ENCODE results near the gene NAA25. TPM values are rescaled to one million over a fixed set of nuclear protein-coding genes. Genes with fewer than 3 reads are reported as not detected.

Gene NAA25
- total and polyA plus RNA-seq, 9 of the 15 experiments (the other 6 are each of a cell fraction or from before 2014, with no cell fraction given) = 26.6 to 59.6 (median 48.9) TPM

- TF ChIP-seq ETV1 (tag; conservative IDR thresholded peaks at IDR 0.05; ENCODE audit: low read depth) (peak; percentile 81), CBX5 (IDR thresholded peaks at IDR 0.05; ENCODE audit: borderline replicate concordance, low read depth) (no peak), TOE1 (IDR thresholded peaks at IDR 0.05; ENCODE audit: borderline replicate concordance) (no peak), TOE1 (CRISPR knock-in tag; IDR thresholded peaks at IDR 0.05; ENCODE audit: borderline replicate concordance, low read depth) (no peak), ATF4 (CRISPR knock-in tag; IDR thresholded peaks at IDR 0.05) (no peak), NFRKB (IDR thresholded peaks at IDR 0.05; ENCODE audit: low read depth) (no peak), RB1 (IDR thresholded peaks at IDR 0.05; ENCODE audit: low read depth) (no peak), ZNF165 (CRISPR knock-in tag; IDR thresholded peaks at IDR 0.05; ENCODE audit: borderline replicate concordance) (no peak), TEAD4 (IDR thresholded peaks at IDR 0.05; ENCODE audit: low read length) (no peak; the same call in 1 of the 2 replicates), TEAD4 (CRISPR knock-in tag; IDR thresholded peaks at IDR 0.05; ENCODE audit: borderline replicate concordance) (no peak), PHTF2 (CRISPR knock-in tag; IDR thresholded peaks at IDR 0.05) (no peak), E2F6 (IDR thresholded peaks at IDR 0.05; ENCODE audit: borderline replicate concordance in 1 of 2, extremely low read depth in 1 of 2, insufficient read depth in 1 of 2, insufficient read length in 1 of 2, low read depth in 1 of 2, low read length in 1 of 2, poor library complexity in 1 of 2, severe bottlenecking in 1 of 2) (no peak), ZNF592 (IDR thresholded peaks at IDR 0.05) (peak; percentile 62; the same call in 1 of the 2 replicates), CREB3L1 (IDR thresholded peaks at IDR 0.05; ENCODE audit: borderline replicate concordance, low read depth) (no peak), FOXP1 (CRISPR knock-in tag; IDR thresholded peaks at IDR 0.05) (no peak), SMARCE1 (IDR thresholded peaks at IDR 0.05) (peak; percentile 34; the same call in 1 of the 2 replicates), ZNF174 (CRISPR knock-in tag; IDR thresholded peaks at IDR 0.05) (no peak), GTF2E2 (tag; IDR thresholded peaks at IDR 0.05) (no peak), MAZ (CRISPR knock-in tag; conservative IDR thresholded peaks at IDR 0.05 in 1 of 2, IDR thresholded peaks at IDR 0.05 in 1 of 2) (no peak), ZNF644 (tag; IDR thresholded peaks at IDR 0.05; ENCODE audit: low read depth) (no peak)
Observed at GRCh38 chr12:112130441-112130998, 21.9 kb upstream of the NAA25 start (continued).
